NCI-H2081 (cell line): Measurements from ENCODE around the gene GRM8.
A peak's percentile ranks its signal among the peaks of the same experiment; 100 is the strongest.

Experiments
- DNase-seq, 2 experiments: peaks; one replicate each; lab custom pipeline; 2025; lab: John Stamatoyannopoulos, UW

The GRM8 gene

DNA sequence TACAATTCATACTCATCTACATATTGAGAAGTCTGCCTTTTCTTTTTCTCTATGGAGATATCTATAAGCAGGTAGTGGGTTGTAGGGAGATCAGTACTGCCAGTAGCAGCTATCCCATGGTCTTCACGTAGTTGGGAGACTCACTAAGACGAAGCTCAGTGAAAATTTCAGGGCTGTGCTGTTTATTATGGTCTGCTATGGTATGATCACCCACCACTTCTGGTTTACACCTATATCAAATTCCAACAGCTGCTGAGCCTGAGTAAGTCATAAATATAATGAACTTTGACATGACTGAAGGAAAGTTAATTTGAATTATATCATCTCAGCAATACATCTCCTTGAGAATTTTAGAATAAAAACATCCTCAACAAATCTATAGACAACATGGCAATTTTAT is 741.7 kb downstream of the GRM8 start:
- no peak for DNase-seq

DNA sequence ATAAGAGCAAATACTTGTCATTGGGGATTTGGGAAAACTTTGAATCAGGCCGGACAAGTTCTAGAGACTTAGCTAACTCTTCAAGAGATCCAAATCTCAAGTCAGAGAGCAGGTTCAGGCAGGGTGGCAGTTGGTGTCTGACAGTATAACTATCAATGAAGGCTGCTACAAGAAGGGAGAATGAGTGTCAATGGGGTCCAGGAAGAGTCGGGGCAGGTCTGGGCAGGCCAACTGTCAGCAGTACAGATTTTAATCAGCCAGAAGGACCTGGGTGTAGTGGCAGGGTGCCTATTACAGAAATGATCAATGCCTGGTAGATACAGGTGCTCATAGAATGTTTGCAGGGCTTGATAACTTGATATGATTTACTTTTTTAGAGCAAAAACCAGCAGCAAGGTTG is 751.1 kb downstream of the GRM8 start:
- peak in 1 of 2 experiments; percentile 18 for DNase-seq

GRCh38 chr7:126499481-126499880 is 753.3 kb downstream of the GRM8 start:
- no peak for DNase-seq

DNA sequence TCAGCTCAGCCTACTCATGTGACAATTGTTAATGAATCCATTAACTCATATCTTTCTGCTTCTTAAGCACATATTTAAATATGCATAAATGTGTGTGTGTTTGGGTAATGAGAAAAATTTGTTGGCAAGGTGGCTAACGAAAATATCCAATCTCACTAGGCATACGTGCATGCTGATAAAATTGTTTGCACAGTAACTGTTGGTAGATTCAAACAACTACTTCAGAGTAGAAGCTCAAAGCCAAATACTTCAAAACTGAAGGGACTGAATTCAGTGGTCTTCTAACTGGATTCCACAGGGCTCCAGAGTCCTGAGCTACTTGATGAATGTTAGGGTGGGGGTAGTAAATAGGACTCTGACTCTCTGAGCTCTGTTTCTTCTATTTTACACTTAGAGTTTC is 757.0 kb downstream of the GRM8 start:
- DNase-seq, result no peak

- no peak for DNase-seq
These were observed 757.7 kb downstream of the GRM8 start for GRCh38 chr7:126495001-126495400.

DNA sequence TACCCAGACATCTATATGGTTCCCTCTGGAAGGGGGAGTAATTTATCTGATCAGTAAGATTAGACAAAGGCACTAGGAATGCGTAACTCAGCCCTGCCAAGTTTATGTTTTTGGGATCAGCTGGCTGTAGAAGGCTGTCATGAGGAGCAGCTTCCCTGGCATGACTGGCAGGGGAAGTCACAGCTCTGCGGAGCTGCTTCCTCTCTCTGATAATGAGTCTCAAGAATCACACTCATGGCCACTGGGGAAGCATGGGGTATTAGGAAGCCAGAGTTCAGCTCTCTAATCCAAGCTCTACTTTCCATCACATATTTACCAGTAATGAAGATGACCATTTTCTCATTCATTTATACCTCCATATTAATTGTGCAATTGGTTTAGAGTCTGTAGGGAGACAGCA is 758.9 kb downstream of the GRM8 start:
- no peak for DNase-seq

DNA sequence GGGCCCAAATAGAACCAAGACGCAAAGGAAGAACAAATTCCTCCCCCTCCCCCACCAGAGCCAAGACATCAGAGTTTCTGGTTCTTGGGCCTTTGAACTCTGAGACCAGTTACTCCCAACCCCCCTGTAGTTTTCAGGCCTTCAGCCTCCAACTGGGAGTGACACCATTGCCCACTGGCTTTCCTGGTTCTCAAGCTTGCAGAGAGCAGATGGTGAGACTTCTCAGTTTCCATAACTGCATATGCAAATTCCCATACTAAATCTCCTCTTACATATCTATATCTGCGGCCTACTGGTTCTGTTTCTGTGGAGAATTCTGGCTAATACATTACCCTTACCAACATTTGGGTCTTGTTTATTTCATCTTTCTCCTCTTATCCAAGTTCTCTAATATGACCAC is 762.9 kb downstream of the GRM8 start:
- no peak for DNase-seq

- peak in 1 of 2 experiments; percentile 24 for DNase-seq
These were observed 764.9 kb downstream of the GRM8 start for GRCh38 chr7:126487728-126488442.

DNA sequence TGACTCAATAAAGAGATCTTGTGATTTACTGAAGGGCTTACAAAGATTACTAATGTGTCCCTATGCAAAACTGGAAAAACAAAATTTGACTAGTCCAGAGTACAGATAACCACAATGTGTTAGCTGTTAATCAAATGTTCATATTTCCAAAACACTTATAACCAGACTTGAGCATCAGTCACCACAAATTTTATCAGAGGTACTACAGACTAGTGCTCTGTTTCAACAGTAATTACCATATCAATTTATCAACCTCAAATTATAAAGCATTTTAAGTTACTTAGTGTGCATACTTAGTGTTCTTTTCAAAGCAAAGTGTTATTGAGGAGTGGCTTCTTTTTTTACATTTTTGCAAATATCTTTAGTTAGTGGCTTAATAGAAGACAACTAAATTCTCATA is 765.9 kb downstream of the GRM8 start:
- no peak for DNase-seq

DNA sequence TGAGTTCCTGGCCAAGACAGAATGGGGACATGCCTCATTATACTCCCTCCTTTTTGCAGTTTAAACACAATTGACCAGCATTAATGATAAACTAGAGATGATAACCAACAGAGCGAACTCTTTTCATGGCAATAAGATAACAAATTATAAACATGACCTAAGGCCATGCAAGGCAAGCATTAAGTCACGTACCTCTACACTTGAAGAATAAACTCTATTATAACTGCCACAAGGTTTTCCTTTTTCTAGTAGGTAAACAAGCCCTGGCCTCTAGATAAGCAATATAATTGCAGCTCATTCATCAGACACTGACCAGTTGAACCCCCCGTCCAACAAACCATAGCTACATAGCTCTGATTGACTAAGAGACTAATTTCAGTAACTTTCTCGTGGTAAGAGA is 767.0 kb downstream of the GRM8 start:
- no peak for DNase-seq

- DNase-seq, result peak; percentile 83 to 97
These were observed 768.8 kb downstream of the GRM8 start for GRCh38 chr7:126483972-126484371.

DNA sequence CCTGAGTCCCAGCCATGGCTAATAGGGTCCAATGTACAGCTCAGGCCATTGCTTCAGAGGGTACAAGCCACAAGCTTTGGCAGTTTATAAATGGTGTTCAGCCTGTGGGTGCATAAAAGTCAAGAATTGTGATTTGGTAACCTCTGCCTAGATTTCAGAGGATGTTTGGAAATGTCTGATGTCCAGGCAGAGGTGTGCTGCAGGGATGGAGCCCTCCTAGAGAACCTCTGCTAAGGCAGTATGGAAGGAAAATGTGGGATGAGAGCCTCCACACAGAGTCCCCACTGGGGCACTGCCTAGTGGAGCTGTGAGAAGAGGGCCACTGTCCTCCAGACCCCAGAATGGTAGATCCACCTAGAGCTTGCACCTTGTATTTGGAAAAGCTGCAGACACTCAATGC is 779.9 kb downstream of the GRM8 start:
- no peak for DNase-seq

DNA sequence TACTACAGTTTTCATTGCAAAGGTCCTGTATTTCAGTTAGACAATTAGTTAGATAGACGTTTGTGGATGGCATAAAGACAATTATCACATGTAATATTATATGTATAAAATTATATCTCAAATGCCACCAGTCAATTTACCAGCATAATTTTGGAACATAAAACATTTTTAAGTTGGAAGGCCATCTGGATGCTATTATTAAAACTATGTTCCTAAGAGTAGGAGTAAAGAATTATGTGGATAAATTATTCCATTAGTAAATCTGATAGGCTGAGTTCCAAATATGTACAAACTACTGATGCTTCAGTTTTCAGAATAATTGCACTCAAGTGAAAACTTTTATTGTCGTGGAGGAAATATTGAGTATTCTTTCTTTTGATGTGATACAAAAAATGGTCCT is 790.3 kb downstream of the GRM8 start:
- no peak for DNase-seq

DNA sequence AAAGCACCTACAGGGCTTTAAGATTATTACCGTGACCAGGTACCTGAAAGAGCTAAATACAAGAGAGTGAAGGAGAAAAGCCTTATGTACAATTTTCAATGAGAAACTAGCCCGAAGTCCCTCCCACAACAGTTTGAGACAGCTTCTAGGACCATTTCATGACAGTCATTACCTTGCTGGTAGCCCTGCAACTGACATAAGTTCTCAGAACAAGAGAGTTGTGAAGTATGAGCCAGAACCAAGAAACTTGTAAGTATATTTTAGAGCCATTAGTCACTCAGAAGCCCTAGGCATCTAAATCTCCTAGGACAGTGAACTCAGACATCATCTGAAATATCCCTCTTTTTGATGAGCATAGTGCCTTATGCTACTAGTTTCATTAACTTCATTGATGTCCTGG is 792.1 kb downstream of the GRM8 start:
- no peak for DNase-seq

GRCh38 chr7:126453104-126453503 is 799.6 kb downstream of the GRM8 start:
- DNase-seq, result no peak

GRCh38 chr7:126450269-126450671 is 802.5 kb downstream of the GRM8 start:
- DNase-seq, result no peak

GRCh38 chr7:126449611-126450268 is 803.0 kb downstream of the GRM8 start:
- DNase-seq, result no peak

GRCh38 chr7:126447984-126448383 is 804.8 kb downstream of the GRM8 start:
- no peak for DNase-seq

DNA sequence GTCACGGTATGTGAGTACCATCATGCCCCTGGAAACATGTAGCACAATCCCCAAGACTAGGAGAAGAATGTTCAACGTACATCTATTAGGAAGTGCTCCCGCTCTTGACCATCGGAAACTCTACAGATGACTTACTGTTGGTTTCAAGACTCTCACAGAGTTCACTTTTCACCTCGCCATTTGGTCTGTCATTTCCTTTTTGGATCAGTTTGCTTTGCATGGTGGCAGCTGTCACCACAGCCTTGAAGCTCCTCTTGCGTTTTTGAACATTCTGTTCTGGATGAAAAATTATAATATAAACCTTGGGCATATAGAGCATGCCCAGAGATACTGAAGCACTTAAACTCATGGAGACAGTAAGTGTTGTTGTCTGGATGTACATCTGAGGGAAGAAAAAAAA is 806.8 kb downstream of the GRM8 start:
- DNase-seq, result no peak

- no peak for DNase-seq
These were observed 808.8 kb downstream of the GRM8 start for GRCh38 chr7:126443951-126444350.

DNA sequence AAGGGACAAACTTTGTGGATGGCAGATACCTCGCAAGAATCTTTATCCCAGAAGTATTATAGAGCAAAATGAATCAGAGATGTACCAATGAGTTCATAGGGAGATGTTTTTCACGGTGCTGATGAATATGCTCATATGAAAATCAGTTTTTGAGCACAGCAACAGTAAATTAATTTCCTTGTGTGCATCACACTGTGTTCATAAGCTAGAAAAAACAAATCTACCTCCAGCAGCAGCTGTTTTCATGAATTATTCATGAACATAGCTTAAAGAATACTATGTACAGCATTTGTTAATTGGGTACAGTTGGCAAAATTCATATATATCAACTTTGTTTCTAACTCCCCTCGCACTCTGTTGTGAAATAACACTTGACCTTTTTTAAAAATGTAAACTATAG is 809.8 kb downstream of the GRM8 start:
- no peak for DNase-seq

GRCh38 chr7:126441745-126442144 is 811.0 kb downstream of the GRM8 start:
- no peak for DNase-seq

- DNase-seq, result no peak
These were observed 812.2 kb downstream of the GRM8 start for GRCh38 chr7:126440542-126440941.
